Measurements from ENCODE around the gene MASP2. TPM values are rescaled to one million over a fixed set of nuclear protein-coding genes. Genes with fewer than 3 reads are reported as not detected.

MASP2 gene
- total RNA-seq, 4 donors from 2014 or later = 0.19 TPM; not detected in 3

GRCh38 chr1:10978719-10979118 lies 68.3 kb downstream of the MASP2 start:
- peaks cover 24 to 60% (median 29%) of the 10 kb centered on the region in 3 donors for H3K4me1 ChIP-seq
- DNase-seq = no peak
- no peaks in the 10 kb centered on the region for H3K9me3 ChIP-seq
- H3K27ac ChIP-seq = no peak overlapping the region
- 61 to 65% methylated on average over 4 of the region's 4 CpGs for WGBS, 2 donors
- no peaks in the 10 kb centered on the region for H3K36me3 ChIP-seq
- peaks cover 0 to 45% (median 0%) of the 10 kb centered on the region in 4 donors for H3K27me3 ChIP-seq
- intact Hi-C loops (cut with DNase I) = no loop called here
- TF ChIP-seq CTCF (IDR thresholded peaks at IDR 0.05) (no peak), POLR2A (IDR thresholded peaks at IDR 0.05) (no peak)
- H3K4me3 ChIP-seq = no peak overlapping the region

Other genes starting within 250 kb of the MASP2 start
- 100 to 1,000 TPM in 2 of 4 donors, 10 to 100 TPM in 2; 51.2 to 110 (median 96.6) TPM for gene TARDBP, start 34.6 kb downstream of the MASP2 start, total RNA-seq
- gene SRM, start 12.8 kb upstream of the MASP2 start, total RNA-seq = 10 to 100 TPM; 21.7 to 79.8 (median 40.6) TPM
- 10 to 100 TPM; 32.0 to 62.4 (median 40.8) TPM for gene EXOSC10, start 52.6 kb upstream of the MASP2 start, total RNA-seq
- gene ANGPTL7, start 142.1 kb upstream of the MASP2 start, total RNA-seq = 1 to 10 TPM in 2 of 4 donors, not detected in 2; 1.2 to 1.3 TPM
- 10 to 100 TPM; 25.4 to 34.2 (median 30.1) TPM for gene MTOR, start 215.3 kb upstream of the MASP2 start, total RNA-seq
- gene UBIAD1, start 226.0 kb upstream of the MASP2 start, total RNA-seq = 10 to 100 TPM in 2 of 4 donors, 1 to 10 TPM in 2; 4.6 to 16.2 (median 9.9) TPM

Measured in esophagus squamous epithelium (tissue), 5 donors.